ENCODE data around the gene DSG2.

GRCh38 chr18:31533236-31533635 is 35.3 kb downstream of the DSG2 start:
- no peak for TF ChIP-seq GATA2 (IDR thresholded peaks at IDR 0.05; ENCODE audit: low read depth, low read length)
- TF ChIP-seq GATA3 (IDR thresholded peaks at IDR 0.05; ENCODE audit: low read depth, low read length): no peak
